Vagina (tissue), 2 donors: ENCODE measurements around the gene ASAP3.

Experiments
- POLR2A ChIP-seq, 2 donors: fragments of 450-650 bp; IDR thresholded peaks; one replicate each; pipeline ENCODE4 v1.6.1; 2017; ENCODE audit warnings: antibody characterized with exemption in 2 of 2, mild to moderate bottlenecking in 2 of 2, moderate library complexity in 2 of 2
- POLR2AphosphoS5 ChIP-seq, 2 donors: sonication (generic); formaldehyde crosslinking; IDR thresholded peaks; one replicate each; pipeline ENCODE4 v1.9.0; 2017; ENCODE audit warnings: antibody characterized with exemption in 2 of 2, mild to moderate bottlenecking in 2 of 2, low read depth in 1 of 2; ENCODE audit not compliant: insufficient read depth in 1 of 2

DNA sequence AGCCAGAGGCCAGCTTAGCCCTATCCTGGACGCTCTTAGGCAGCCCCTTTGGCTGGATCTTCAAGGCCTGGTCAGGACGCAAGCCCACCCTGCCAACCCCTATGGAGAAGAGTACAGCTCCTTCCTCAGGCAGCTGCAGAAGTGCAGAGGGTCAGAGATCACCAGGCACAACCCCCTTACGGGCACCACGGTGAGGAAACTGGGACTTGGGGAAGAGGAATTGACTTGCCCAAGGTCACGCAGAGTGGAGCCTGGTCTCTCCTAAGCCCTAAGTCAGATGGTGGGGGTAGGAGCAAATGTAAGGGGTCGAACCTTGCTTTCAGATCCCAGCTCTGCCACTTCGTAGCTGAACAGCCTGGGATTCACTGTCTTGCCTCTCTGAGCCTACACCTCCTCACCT, 43.4 kb upstream of the ASAP3 start:
- TF ChIP-seq POLR2A (IDR thresholded peaks at IDR 0.05) (no peak), POLR2AphosphoS5 (IDR thresholded peaks at IDR 0.05; ENCODE audit: insufficient read depth in 1 of 2, low read depth in 1 of 2) (no peak)
